HG03460 (cell line): ENCODE results near the gene TSPAN33.

Source experiments
- ATAC-seq: cut with Tn5 transposase; IDR thresholded peaks from one replicate; pipeline ENCODE4 v1.9.1; 2021; ENCODE audit not compliant: unreplicated experiment

Gene TSPAN33

GRCh38 chr7:129134356-129134987 is 10.0 kb upstream of the TSPAN33 start:
- no peak for ATAC-seq

DNA sequence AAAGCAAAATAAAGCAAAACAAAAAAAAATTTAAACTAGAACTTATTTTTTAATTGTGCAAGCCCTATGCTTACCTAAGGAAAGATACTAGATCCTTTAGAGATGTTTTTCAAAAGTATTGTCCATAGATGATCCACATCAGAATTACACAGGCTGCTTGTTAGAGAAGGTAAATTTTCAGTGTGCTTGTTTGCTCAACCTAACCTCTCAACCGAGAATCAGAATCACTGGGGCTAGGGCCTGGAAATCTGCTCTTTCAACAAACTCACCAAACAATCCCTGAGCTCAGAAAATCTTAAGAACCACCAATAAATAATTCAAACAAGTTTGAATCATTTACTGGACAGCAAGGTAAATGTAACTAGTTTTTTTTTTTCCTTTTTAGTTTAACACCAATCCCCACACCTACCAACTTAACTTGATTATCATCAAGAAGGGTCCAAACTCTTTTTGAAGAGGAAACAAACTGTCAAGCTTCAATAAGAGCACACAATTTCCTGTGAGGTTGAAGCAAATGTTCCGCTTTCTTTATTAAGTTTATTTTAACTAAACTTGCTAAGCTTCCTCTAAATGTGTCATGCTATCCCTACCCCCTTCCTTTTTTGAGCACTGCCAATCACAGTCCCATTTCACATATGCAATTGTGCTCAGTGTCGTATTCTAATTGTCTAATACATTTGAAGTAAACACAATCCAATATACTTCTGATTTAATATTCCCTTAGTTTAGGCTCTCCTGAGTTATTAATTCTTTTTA is 7.4 kb upstream of the TSPAN33 start:
- peak; percentile 65 for ATAC-seq

- no peak for ATAC-seq
Measured at GRCh38 chr7:129143724-129144094, 798 bp upstream of the TSPAN33 start.

DNA sequence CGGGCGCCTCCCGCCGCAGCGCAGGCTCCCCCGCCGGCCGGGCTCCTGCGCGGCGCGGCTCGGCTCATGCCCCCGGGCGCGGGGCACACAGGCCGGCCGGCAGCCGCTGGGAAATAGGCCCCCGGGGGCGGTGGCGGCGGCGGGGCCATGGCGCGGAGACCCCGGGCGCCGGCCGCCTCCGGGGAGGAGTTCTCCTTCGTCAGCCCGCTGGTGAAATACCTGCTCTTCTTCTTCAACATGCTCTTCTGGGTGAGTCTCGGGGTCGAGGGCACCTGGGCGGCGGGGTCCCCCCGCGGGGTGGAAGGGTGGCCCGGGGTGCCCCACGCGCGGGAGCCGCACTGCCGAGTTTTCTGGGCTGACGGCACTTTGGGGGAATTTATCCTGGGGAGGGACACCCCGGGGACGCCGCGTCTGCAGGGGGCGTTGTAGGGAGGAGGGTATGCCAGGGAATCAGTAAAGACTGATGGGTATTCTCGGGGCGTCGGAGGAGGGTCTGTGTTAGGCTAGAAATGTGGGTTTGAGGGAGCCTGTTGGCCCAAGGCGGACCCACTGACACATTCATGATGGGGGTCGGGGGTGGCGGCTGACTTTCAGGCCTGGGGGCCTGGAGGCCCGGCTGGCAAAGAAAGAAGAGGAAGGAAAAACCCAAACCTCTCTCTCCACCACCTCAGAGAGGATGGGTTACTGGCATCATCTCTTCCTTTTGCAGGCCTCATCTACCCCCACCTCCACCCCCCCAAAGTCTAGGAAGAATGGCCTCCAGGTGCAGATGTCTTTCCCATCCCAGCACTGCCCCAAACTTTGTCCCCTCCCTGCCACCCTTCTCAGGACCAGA is 544 bp downstream of the TSPAN33 start:
- ATAC-seq: peak; percentile 4

- peak; percentile 68 for ATAC-seq
Measured at GRCh38 chr7:129146237-129146979, 1.9 kb downstream of the TSPAN33 start.

- no peak for ATAC-seq
Measured at GRCh38 chr7:129147731-129148130, 3.2 kb downstream of the TSPAN33 start.

DNA sequence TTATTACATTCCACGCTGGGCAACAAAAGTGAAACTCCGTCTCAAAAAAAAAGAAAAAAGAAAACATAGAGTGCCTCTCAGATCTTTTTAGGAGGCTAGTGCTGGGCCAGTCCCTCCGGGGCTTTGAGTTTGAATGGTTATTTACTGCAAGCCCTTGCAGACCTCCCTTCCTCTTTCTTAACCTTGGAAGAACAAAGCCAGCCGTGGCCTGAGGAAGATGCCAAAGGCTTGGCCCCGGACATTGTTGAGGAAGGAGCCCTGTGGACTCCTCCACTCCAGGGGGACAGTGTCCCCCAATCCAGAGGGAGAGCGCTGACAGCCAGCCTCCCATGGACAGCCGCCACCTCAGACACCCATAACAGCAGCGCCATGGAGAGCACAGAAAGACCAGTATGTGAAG is 5.0 kb downstream of the TSPAN33 start:
- no peak for ATAC-seq

DNA sequence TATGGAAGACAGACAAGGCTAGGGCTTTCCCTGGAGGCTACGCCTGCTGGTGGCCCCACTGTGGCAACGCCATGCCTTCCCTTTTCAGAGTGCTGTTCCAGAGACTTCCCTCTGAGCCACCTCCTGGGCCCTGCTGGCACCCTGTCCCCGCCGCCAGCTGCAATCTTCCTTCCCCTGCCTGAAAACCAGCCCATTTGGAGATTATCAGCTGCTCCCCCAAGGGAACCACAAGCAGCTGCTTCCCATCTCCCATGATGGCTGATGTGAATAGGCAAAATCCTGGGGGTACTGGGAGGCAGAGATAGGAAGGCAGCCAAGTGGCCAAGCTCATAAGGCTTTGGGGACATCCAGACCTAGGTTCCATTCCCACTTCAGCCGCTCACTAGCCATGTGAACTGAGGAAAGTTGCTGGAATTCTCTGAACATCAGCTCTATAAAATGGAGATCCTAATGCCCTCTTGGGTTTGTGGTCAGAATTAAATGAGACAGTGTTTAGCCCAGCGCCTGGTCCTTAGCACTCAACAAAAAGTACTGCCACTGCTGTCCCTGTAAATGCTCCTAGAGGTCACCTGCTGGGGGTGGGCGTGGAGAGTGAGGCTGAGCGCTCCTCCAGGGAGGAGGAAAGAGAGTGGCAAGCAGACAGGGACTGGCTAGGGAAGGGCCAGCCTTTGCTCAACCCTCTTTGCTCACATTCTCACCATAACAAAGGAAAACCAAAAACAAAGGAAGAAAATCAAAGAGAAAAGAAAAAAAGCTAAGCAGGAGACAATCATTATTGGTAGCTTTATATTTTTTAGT is 5.9 kb downstream of the TSPAN33 start:
- no peak for ATAC-seq

DNA sequence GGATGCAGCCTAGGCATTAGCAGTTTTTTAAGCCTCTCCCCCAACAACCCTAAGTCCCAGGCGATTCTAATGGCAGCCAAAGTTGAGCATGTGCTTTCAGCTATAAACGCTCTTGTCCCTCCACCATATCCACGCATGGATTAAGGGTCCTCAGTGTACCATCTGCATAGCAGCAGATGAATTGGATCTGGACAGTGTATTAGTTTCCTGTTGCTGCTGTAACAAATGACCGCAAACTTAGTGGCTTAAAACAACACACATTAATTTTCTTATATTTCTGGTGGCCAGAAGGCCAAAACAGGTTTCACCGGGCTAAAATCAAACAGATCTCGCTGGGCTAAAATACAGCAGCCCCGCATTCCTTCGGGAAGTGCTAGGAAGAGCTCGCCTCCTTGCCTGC is 13.1 kb downstream of the TSPAN33 start:
- no peak for ATAC-seq

GRCh38 chr7:129159539-129159938 is 15.0 kb downstream of the TSPAN33 start:
- ATAC-seq: no peak

GRCh38 chr7:129160161-129160905 is 15.8 kb downstream of the TSPAN33 start:
- no peak for ATAC-seq

DNA sequence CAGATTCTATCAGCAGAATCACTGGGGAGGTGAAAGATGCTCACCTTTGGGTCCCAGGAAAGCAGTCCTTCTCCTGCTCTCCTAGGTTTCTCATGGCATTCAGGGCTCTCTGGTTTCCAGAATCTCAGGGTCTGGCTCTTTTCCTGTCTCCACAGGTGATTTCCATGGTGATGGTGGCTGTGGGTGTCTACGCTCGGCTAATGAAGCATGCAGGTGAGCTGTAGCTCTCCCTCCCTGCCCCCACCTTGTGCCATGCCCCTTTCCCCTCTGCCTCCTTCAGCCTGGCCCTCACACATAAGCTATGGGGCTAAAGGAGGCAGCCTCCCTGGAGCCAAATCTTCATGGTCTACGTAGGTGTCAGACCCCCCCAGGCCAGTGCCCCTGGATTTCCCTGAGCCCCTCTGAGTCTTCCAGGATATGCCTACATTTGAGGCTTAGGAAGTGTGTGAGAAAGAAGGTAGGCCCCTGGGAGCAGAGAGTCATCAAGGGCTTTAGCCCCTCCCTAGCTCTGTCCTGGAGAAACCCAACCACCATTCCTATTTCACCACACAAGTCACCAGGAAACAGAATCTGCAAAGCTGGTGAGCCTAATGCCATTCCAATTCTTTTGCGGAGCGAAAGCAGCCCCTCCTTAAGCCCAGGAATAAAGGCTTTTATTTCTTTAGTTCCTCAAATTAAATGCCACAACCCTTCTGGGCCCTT is 17.2 kb downstream of the TSPAN33 start:
- no peak for ATAC-seq

GRCh38 chr7:129162732-129163131 is 18.2 kb downstream of the TSPAN33 start:
- no peak for ATAC-seq

GRCh38 chr7:129163875-129164544 is 19.5 kb downstream of the TSPAN33 start:
- no peak for ATAC-seq

GRCh38 chr7:129166745-129167144 is 22.2 kb downstream of the TSPAN33 start:
- ATAC-seq: peak; percentile 60

GRCh38 chr7:129167817-129168216 is 23.3 kb downstream of the TSPAN33 start:
- ATAC-seq: no peak

- no peak for ATAC-seq
Measured at GRCh38 chr7:129168231-129169021, 23.9 kb downstream of the TSPAN33 start.
